ENCODE results near the gene HHATL.

Gene HHATL

DNA sequence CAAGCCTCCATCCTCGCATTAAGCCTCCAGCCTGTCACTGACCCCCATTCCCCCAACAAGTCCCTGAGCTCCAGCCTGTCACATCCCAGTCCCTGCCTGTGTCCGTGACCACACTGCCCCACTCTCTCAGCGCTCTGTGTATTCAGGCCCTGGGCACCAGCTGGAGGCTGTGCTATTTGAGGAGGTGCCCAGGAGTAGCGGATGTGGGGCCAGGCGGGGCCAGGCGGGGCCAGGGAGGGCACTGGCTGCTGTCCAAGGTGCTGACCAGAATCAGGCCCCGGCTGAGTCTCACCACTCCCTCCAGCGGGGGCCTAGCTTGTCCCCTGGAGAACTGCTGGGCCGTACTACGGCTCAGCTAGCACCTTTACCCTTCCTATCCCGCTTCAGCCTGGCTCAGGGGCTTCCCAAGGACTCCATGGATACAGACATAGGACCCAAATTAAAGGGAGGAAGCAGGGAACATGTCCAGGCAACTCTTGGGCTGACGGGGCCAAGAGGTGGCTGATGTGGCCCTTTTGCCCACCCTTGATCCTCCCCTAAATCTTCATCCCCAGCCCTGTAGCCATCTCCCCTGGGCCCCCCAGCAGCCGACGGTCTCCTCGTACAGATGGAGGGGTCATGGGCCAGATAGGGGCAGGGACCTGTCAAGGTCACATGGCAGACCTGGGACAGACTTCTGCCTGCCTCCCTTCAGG is 1.1 kb downstream of the HHATL start:
- DNase-seq (ENCODE audit: low spot score), result peak; percentile 53
- peak overlapping the region; percentile 27 for H3K27ac Mint-ChIP-seq
- peaks cover 2% of the 10 kb centered on the region for H3K4me1 Mint-ChIP-seq (ENCODE audit: low read depth)
- no peaks in the 10 kb centered on the region for H3K27me3 Mint-ChIP-seq (ENCODE audit: low read depth)
- no peak overlapping the region for H3K4me3 Mint-ChIP-seq
- H3K9me3 Mint-ChIP-seq, result no peaks in the 10 kb centered on the region
- H3K36me3 Mint-ChIP-seq (ENCODE audit: low read depth), result no peaks in the 10 kb centered on the region

DNA sequence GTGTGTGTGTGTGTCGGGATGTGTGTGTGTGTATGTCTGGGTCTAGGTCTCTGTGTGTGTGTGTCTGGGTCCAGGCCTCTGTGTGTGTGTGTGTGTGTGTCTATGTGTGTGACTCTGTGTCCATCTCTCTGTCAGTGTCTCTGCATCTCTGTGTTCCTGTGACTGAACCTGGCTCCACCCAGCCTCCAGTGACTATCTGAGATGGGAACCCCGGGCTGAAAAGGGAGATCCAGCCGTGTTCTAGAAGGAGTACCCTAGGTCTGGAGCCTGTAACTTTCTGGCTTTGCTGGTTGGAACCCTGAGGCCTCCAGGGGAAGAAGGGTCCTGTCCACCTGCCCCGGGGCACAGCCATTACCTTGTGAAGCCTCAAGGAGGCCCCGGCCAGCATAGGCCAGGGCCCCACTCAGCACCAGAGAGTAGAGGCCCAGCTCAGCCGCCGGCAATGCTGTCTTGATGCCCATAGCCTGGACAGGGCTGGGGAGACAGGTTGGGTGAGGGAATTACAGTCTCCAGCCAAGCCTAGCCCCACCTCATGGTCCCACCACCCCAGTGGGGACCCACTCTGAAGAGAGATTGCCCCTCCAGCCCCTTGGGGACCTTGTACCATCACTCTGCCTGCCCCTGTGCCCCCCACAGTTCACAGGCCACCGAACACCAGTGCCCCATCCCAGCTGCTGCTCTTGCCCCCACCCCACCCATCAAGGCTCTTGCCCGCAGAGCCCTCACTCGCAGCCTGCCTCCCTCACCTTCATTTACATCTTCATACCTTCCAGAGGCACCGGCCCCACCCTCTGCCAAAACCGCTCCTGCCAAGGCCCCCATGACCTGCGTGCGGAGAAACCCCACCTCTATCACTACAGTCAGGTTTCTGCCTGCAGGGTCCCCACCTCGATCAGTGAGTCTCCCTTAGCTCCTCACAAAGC is 2.0 kb downstream of the HHATL start:
- no peaks in the 10 kb centered on the region for H3K36me3 Mint-ChIP-seq (ENCODE audit: low read depth)
- no peaks in the 10 kb centered on the region for H3K9me3 Mint-ChIP-seq
- H3K27me3 Mint-ChIP-seq (ENCODE audit: low read depth), result no peaks in the 10 kb centered on the region
- no peak overlapping the region for H3K4me3 Mint-ChIP-seq
- H3K4me1 Mint-ChIP-seq (ENCODE audit: low read depth), result peaks cover 2% of the 10 kb centered on the region
- no peak for DNase-seq (ENCODE audit: low spot score)
- H3K27ac Mint-ChIP-seq, result no peak overlapping the region

DNA sequence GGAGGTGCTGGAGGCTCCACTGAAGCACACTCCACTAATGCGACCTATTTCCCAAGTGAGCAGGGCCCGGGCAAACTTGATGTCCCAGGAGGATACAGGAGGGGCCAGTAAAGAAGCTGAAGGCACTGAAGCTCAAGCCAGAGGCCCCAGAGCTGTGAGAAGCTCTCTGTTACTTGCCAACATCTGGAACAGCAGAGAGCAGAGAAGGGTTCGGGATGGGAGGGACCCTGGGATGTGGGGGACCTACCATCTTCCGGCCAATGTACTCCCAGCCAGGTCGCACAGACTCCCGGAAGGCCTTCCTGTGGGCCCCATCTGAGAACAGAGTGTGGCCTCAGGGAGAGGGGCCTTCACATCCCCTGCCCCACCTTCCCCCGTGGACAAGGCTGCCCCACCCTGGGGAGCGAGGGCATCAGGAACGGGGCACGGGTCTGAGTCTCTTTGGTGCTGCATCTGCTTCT is 3.1 kb downstream of the HHATL start:
- Mint-ChIP-seq H3K9me3 (no peaks in the 10 kb centered on the region), H3K36me3 (ENCODE audit: low read depth) (no peaks in the 10 kb centered on the region), H3K4me3 (no peak overlapping the region), H3K4me1 (ENCODE audit: low read depth) (peaks cover 2% of the 10 kb centered on the region), H3K27me3 (ENCODE audit: low read depth) (no peaks in the 10 kb centered on the region), H3K27ac (no peak overlapping the region)
- no peak for DNase-seq (ENCODE audit: low spot score)

DNA sequence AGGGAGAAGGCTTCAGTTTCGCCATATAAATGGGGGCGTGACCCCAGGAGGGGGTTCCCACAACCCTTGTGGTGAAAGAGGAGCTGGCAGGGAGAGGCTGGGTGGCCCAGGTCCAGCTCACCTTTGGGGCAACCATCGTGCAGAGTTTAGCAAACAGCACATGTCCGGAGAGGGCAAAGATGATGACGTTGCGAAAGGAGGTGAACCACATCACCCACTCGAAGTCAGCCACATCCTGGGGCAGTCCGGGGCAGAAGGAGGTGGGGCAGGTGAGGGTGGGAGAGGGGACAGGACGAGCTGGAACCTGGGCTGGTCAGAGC is 3.7 kb downstream of the HHATL start:
- Mint-ChIP-seq H3K9me3 (no peaks in the 10 kb centered on the region), H3K4me3 (no peak overlapping the region), H3K4me1 (ENCODE audit: low read depth) (peaks cover 2% of the 10 kb centered on the region), H3K27ac (no peak overlapping the region), H3K36me3 (ENCODE audit: low read depth) (no peaks in the 10 kb centered on the region), H3K27me3 (ENCODE audit: low read depth) (no peaks in the 10 kb centered on the region)
- peak; percentile 18 for DNase-seq (ENCODE audit: low spot score)

DNA sequence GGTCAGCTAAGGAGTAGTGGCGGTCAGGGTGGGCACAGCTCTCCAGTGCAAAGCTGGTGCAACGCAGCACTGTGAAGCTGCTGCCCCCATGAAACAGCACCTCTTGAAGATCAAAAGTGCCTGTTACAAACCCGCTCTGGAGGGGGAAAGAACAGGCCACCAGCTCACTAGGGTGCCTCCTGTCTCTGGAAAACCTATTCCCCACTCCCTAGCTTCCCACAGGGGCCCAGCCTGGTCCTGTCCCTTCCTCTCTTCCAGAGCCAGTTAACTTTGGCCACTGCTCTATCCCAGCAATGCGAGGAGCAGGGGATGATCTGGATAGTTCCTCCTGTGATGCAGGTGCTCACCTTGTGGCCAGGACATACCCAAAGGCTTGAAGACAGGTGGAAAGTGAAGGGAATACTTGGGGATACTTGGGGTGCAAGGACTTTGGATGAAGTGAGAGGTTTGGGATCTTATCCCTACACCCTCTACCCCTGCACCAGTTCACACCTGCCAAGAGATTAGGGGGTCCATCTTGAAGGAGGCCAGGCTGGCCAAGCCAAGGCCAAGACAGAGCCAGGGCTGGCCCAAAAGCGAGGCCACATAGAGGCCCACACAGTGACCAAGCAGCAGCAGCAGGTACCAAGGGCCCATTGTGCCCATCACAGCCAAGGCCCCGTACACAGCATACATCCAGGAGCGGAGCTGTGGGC is 4.2 kb downstream of the HHATL start:
- Mint-ChIP-seq H3K36me3 (ENCODE audit: low read depth) (no peaks in the 10 kb centered on the region), H3K4me1 (ENCODE audit: low read depth) (peaks cover 2% of the 10 kb centered on the region), H3K27me3 (ENCODE audit: low read depth) (no peaks in the 10 kb centered on the region), H3K4me3 (no peak overlapping the region), H3K9me3 (no peaks in the 10 kb centered on the region), H3K27ac (no peak overlapping the region)
- no peak for DNase-seq (ENCODE audit: low spot score)

DNA sequence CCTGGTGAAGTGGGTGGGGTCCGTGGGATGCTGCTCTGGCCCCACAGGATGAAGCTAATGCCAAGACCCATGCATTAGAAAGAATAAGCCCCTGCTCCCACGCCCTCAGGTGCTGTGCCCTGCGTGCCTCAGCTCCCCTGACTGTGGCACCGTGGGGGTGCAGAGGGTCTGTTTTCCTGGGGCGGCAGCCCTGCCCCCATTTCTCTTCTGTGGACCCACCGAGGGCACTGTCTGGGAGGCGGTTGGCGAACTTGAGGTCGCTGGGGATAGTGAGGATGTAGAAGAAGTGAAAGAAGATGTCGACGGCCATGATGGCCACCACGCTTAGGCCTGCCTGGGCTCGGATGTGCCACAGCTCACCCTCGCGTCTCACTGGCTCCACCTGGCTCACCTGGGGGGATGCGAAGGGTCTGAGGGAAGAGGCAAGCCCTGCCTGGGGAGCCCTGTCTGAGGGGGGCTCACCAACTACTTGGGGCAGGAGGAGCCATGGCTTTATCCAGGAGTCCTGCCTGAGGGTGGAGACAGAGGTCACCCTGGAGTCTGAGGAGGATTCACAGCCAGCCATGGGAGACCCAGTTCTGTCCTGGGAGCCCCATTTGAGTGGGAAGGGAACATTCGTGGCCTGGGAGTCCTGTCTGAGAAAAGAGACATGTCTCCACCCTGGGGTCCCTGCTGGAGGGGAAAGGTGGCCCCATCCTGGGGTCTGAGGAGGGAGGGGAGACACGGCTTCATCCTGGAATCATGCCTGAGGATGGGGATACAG is 5.1 kb downstream of the HHATL start:
- H3K4me3 Mint-ChIP-seq, result no peak overlapping the region
- no peaks in the 10 kb centered on the region for H3K36me3 Mint-ChIP-seq (ENCODE audit: low read depth)
- H3K4me1 Mint-ChIP-seq (ENCODE audit: low read depth), result peaks cover 2% of the 10 kb centered on the region
- no peak overlapping the region for H3K27ac Mint-ChIP-seq
- H3K27me3 Mint-ChIP-seq (ENCODE audit: low read depth), result no peaks in the 10 kb centered on the region
- DNase-seq (ENCODE audit: low spot score), result no peak
- H3K9me3 Mint-ChIP-seq, result no peaks in the 10 kb centered on the region

DNA sequence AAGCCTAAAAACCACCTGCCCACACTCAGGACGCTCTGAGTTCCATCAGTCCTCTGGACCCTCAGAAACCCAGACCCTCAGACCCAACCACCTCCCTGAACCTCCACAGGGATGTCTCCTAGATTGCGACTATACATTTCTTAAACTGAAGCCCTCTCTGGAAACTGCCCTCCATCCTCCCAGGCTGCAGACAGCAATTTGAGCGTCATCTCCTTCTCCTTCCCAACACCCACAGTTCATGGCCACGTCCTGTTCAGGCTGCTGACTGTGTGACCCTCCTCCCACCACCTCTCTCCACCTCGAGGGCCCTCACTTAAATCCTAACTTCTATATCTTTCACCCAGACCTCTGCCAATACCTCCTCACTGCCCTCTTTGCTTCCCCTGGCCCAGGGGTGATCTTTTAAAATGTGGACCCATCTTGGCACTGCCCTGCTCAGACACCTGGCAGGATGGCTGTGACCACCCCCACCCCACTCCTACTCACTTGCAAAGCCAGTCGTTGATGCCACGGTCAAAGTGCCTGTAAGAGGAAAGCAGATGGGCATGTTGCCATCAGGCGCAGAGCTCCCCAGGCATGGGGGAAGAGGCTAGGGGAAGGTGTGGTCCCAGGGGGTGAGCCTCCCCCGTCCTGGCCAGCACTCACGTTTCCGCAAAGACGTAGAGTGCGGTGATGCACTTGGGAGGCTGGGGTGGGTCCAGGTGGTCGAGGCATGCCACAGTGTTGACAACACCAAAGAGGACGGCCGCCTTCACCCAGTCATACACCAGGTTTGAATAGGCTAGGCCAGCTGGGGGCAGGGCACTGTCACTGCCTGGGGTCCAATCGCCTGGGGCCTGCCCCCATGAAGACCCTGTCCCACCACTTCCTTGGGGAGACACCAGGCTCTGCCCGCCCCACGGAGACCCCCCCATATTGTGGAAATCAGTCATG is 6.0 kb downstream of the HHATL start:
- Mint-ChIP-seq H3K27me3 (ENCODE audit: low read depth) (no peaks in the 10 kb centered on the region), H3K4me3 (no peak overlapping the region), H3K36me3 (ENCODE audit: low read depth) (no peaks in the 10 kb centered on the region), H3K9me3 (no peaks in the 10 kb centered on the region), H3K27ac (no peak overlapping the region), H3K4me1 (ENCODE audit: low read depth) (peaks cover 2% of the 10 kb centered on the region)
- DNase-seq (ENCODE audit: low spot score), result no peak

DNA sequence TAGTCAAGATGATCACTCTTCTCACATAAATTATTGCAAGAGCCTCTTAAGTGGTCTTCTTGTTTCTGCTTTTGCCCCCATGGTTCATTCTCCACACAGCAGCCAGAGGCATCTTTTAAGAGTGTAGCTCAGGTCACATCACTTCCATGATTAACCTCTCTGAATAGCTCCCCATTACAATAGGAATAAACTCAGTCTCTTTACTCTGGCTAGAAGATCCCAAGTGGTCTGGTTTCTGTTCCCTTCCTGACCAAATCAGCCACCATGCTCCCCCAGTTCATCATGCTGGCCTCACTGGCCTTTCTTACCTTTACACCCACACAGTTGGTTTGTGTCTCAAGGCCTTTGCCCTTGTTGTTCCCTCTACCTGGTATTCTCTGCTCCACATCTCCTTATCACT is 8.2 kb downstream of the HHATL start:
- H3K27ac Mint-ChIP-seq, result no peak overlapping the region
- no peaks in the 10 kb centered on the region for H3K9me3 Mint-ChIP-seq
- H3K36me3 Mint-ChIP-seq (ENCODE audit: low read depth), result no peaks in the 10 kb centered on the region
- DNase-seq (ENCODE audit: low spot score), result no peak
- H3K4me1 Mint-ChIP-seq (ENCODE audit: low read depth), result peaks cover 2% of the 10 kb centered on the region
- H3K27me3 Mint-ChIP-seq (ENCODE audit: low read depth), result no peaks in the 10 kb centered on the region
- H3K4me3 Mint-ChIP-seq, result no peak overlapping the region

DNA sequence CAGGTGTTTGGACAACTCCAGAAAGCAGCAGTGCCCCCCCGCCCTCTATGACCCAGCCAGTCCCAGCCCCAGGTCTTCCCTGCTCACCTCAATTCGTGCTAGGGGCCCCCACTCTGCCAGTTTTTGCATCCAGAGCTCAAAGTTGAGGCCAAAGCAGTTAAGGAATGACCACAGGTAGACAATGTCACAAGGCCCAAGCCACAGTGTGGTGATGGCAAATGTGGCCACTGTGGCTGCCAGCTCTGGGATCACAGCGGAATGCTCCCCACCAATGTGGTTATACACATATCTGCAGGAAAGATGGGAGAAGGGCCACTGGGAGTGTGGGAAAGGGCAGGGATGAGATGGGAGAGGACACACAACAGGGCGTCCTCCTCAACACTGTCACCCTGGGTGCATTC is 9.1 kb downstream of the HHATL start:
- Mint-ChIP-seq H3K4me3 (no peak overlapping the region), H3K4me1 (ENCODE audit: low read depth) (no peaks in the 10 kb centered on the region), H3K9me3 (no peaks in the 10 kb centered on the region), H3K36me3 (ENCODE audit: low read depth) (no peaks in the 10 kb centered on the region), H3K27ac (no peak overlapping the region), H3K27me3 (ENCODE audit: low read depth) (no peaks in the 10 kb centered on the region)
- no peak for DNase-seq (ENCODE audit: low spot score)

DNA sequence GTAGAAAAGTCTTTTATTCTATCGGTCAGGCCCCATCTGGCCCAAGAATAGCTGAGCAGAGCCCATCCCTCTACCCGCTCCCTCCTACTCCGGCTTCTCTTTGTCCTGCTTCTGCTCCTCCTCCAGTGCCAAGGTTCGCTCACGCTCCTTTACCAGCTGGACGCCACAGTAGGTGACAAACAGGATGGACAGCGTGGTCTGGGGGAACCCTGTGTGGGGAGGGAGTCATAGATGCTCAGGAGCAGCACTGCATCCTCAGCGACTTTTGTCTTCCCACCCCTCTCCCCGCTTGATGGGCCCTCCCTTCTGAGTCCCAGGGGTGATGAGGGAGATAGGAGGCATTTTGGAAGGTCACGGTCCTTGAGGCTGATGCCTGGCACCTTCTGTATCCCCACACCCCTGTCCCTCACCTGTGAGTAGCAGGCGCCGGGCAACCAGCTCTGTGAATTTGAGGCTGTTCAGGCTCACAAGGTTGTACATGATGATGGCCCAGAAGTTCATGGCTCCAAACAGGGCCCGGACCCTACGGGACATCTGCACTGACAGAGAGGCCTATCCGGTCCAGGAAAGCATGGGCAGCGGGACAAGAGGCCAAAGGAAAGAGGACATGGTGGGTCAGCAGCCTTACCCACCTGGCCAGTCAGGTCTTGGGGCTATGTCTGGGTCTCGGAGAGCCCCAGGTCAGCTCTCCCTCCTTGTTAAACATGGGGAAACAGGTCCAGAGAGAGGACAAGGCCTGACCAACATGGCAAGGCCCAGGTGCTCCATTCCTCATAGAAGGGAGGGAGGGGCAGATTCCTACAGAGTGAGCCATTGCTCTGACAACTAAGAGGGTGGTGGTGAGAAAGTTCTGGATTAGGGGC is 9.7 kb downstream of the HHATL start:
- no peaks in the 10 kb centered on the region for H3K4me1 Mint-ChIP-seq (ENCODE audit: low read depth)
- no peaks in the 10 kb centered on the region for H3K9me3 Mint-ChIP-seq
- no peak overlapping the region for H3K4me3 Mint-ChIP-seq
- H3K27me3 Mint-ChIP-seq (ENCODE audit: low read depth), result no peaks in the 10 kb centered on the region
- no peaks in the 10 kb centered on the region for H3K36me3 Mint-ChIP-seq (ENCODE audit: low read depth)
- no peak overlapping the region for H3K27ac Mint-ChIP-seq
- DNase-seq (ENCODE audit: low spot score), result no peak

DNA sequence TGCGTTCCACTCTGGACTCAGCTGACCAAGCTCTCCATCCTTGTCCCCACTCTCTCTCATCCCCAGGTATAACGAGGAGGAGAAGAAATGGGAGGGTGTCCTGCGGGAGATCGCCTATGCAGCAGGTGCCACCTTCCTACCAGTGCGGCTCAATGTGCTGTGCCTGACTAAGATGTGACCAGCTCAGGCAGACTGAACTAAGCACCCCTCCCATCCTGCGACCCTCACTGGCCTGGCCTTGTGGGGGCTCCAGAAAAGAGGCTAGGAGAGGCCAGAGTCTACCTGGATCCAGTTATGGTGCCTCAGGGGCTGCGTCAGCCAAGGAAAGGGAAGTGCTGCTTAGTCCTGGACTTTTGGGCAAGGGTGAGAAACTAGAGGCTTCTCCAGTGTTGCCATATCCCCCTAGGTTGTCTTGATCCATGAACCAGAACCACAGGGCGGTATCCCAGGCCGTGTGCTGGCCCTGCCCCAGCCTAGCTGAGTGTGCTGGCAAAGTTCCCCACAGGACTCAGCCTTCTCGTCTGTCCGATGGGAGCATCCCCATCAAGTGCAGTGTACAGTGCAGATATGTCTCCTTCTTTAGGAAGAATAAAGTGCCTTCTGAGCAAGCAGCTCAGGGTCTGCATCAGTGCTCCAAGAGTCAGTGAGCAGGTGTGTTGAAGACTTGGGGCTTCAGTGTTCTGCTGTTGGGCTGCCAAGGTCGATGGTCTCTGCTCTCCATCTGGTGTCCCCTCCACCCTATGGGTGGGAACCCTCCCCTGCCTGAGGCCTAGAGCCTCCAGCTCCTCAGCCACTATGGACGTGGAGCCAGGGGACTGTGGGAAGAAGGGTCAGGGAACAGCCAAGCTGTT is 10.6 kb downstream of the HHATL start:
- Mint-ChIP-seq H3K4me3 (no peak overlapping the region), H3K9me3 (no peaks in the 10 kb centered on the region), H3K4me1 (ENCODE audit: low read depth) (no peaks in the 10 kb centered on the region), H3K27ac (no peak overlapping the region), H3K27me3 (ENCODE audit: low read depth) (no peaks in the 10 kb centered on the region), H3K36me3 (ENCODE audit: low read depth) (no peaks in the 10 kb centered on the region)
- DNase-seq (ENCODE audit: low spot score), result no peak

Data from T-helper 2 cell treated with Interferon-gamma antibody and Interleukin-4, amounts not matched to agents 5 μg/mL and 100 μg/mL, for 36 hours (primary cell).